ENCODE data around the gene STX19.

- no peak for TF ChIP-seq CTCF (IDR thresholded peaks at IDR 0.05; ENCODE audit: extremely low read depth in 1 of 2, insufficient read depth in 1 of 2, low read depth in 1 of 2, low read length in 2 of 2)
- no peak for TF ChIP-seq MAX (IDR thresholded peaks at IDR 0.05; ENCODE audit: insufficient read depth, insufficient read length)
- no peak for TF ChIP-seq EZH2 (IDR thresholded peaks at IDR 0.05; ENCODE audit: borderline replicate concordance, low read depth, low read length, severe bottlenecking)
- no peak for TF ChIP-seq POLR2AphosphoS5 (IDR thresholded peaks at IDR 0.05; ENCODE audit: insufficient read depth, low read depth, low read length)
- no peak for TF ChIP-seq POLR2A (IDR thresholded peaks at IDR 0.05; ENCODE audit: low read depth, low read length)
- TF ChIP-seq JUN (IDR thresholded peaks at IDR 0.05; ENCODE audit: borderline replicate concordance, insufficient read depth, insufficient read length, low read depth): no peak
Observed at GRCh38 chr3:94009608-94010007, 18.8 kb downstream of the STX19 start.
